H1 (cell line): ENCODE measurements around the gene RASSF3. TPM values are rescaled to one million over a fixed set of nuclear protein-coding genes. Genes with fewer than 3 reads are reported as not detected.
"Not testable (repeated sequence)": the region's sequence is repeated elsewhere in the genome, so short reads cannot be mapped to it uniquely, and the experiment has no call there.

Experiments
- CTCF ChIA-PET: fragments of 300-600 bp; sonication (Branson Sonifier 250); formaldehyde crosslinking; loops from one replicate; lab custom pipeline; 2021; ENCODE audit not compliant: partially characterized antibody; lab: Charles Lee
- POLR2A ChIA-PET: fragments of 300-600 bp; sonication (Branson Sonifier 250); formaldehyde crosslinking; loops from one replicate; lab custom pipeline; 2021; ENCODE audit warnings: inconsistent platforms; ENCODE audit not compliant: partially characterized antibody; lab: Charles Lee
- DNase-seq, 2 experiments: peaks; one replicate each; pipeline versions ENCODE4 v3.0.0 to v3.0.0-alpha.2; 2010 to 2022; ENCODE audit warnings: low spot score in 2 of 2, low read depth in 1 of 2, mixed read lengths in 1 of 2
- FAIRE-seq: peaks from 2 replicates; lab custom pipeline; 2011; peaks lifted over from hg19 to GRCh38; lab: Jason Lieb, UNC
- H2AFZ ChIP-seq: 2 replicates; pipeline ENCODE4 v1.8.1; 2012; ENCODE audit warnings: low read length, inconsistent platforms
- H2AK5ac ChIP-seq: 2 replicates; pipeline ENCODE4 v1.6.1; 2013; ENCODE audit warnings: low read depth, low read length
- H2BK120ac ChIP-seq: replicated peaks from 2 replicates; pipeline ENCODE3; 2013; ENCODE audit warnings: low read depth, low read length, inconsistent platforms
- H2BK12ac ChIP-seq: 2 replicates; pipeline ENCODE4 v1.6.1; 2013; ENCODE audit warnings: low read depth, low read length
- H2BK15ac ChIP-seq: 2 replicates; pipeline ENCODE4 v1.6.1; 2013; ENCODE audit warnings: low read length
- H2BK20ac ChIP-seq: 2 replicates; pipeline ENCODE4 v1.6.1; 2013; ENCODE audit warnings: low read length
- H2BK5ac ChIP-seq: 2 replicates; pipeline ENCODE4 v1.6.1; 2013; ENCODE audit warnings: low read depth, low read length
- H3K14ac ChIP-seq: 2 replicates; pipeline ENCODE4 v1.6.1; 2013; ENCODE audit warnings: inconsistent platforms; ENCODE audit not compliant: insufficient read length
- H3K18ac ChIP-seq: 2 replicates; pipeline ENCODE4 v1.6.1; 2013; ENCODE audit warnings: low read length; ENCODE audit errors: extremely low read depth
- H3K23ac ChIP-seq: 2 replicates; pipeline ENCODE4 v1.6.1; 2013; ENCODE audit warnings: inconsistent platforms; ENCODE audit not compliant: insufficient read length
- H3K23me2 ChIP-seq: 2 replicates; pipeline ENCODE4 v1.6.1; 2013; ENCODE audit warnings: low read depth, low read length
- H3K27ac ChIP-seq: 2 replicates; pipeline ENCODE4 v1.6.1; 2011; ENCODE audit warnings: low read depth, low read length, inconsistent platforms
- H3K27me3 ChIP-seq, 4 experiments: replicated peaks in 1 of 4; 1 replicate in 1 of 4; 2 replicates in 3 of 4; pipeline versions ENCODE4 v1.6.1 to v1.8.1; 2011 to 2013; ENCODE audit warnings: low read length in 3 of 4, mild to moderate bottlenecking in 3 of 4, inconsistent platforms in 2 of 4, mixed read lengths in 2 of 4, moderate library complexity in 1 of 4; ENCODE audit not compliant: control insufficient read depth in 3 of 4, insufficient read depth in 3 of 4; ENCODE audit errors: extremely low read depth in 1 of 4
- H3K36me3 ChIP-seq, 4 experiments: 2 replicates each; pipeline versions ENCODE4 v1.6.1 to v1.8.1; 2011 to 2013; ENCODE audit warnings: mild to moderate bottlenecking in 4 of 4, low read length in 3 of 4, moderate library complexity in 2 of 4, control low read depth in 1 of 4, inconsistent platforms in 1 of 4; ENCODE audit not compliant: insufficient read depth in 4 of 4, control insufficient read depth in 2 of 4
- H3K4ac ChIP-seq: replicated peaks from 2 replicates; pipeline ENCODE3; 2013; ENCODE audit warnings: low read length, low read depth, mixed read lengths, inconsistent platforms; ENCODE audit not compliant: insufficient read length
- H3K4me1 ChIP-seq, 4 experiments: replicated peaks in 1 of 4; 1 replicate in 1 of 4; 2 replicates in 3 of 4; pipeline versions ENCODE4 v1.6.1 to v1.8.1; 2011 to 2013; ENCODE audit warnings: low read length in 3 of 4, inconsistent platforms in 2 of 4, mixed read lengths in 1 of 4; ENCODE audit not compliant: insufficient read depth in 4 of 4, control insufficient read depth in 3 of 4
- H3K4me2 ChIP-seq, 2 experiments: 2 replicates each; pipeline versions ENCODE4 v1.6.1 to v1.8.1; 2011 to 2013; ENCODE audit warnings: low read depth in 2 of 2, low read length in 2 of 2, control low read depth in 1 of 2, inconsistent platforms in 1 of 2, mild to moderate bottlenecking in 1 of 2; ENCODE audit not compliant: insufficient read depth in 1 of 2
- H3K4me3 ChIP-seq, 4 experiments: fragments of 200-600, 300-600 bp in 1 of 4; sonication (generic), shearing (Covaris generic), sonication (Bioruptor Twin) in 1 of 4; 2 replicates each; pipeline versions ENCODE4 v1.5.1 to v1.8.1; 2011 to 2016; ENCODE audit warnings: low read length in 4 of 4, low read depth in 3 of 4, control low read depth in 2 of 4, inconsistent platforms in 2 of 4, mild to moderate bottlenecking in 2 of 4, mixed read lengths in 1 of 4, moderate library complexity in 1 of 4; ENCODE audit not compliant: insufficient read depth in 2 of 4; ENCODE audit errors: extremely low read depth in 1 of 4
- H3K56ac ChIP-seq: replicated peaks from 2 replicates; pipeline ENCODE3; 2013; ENCODE audit warnings: low read depth, mild to moderate bottlenecking, mixed read lengths, low read length, inconsistent platforms; ENCODE audit not compliant: insufficient read length
- H3K79me1 ChIP-seq: 2 replicates; pipeline ENCODE4 v1.6.1; 2013; ENCODE audit warnings: low read depth, low read length, control low read depth
- H3K79me2 ChIP-seq, 2 experiments: 2 replicates each; pipeline versions ENCODE4 v1.6.1 to v1.8.1; 2012 to 2013; ENCODE audit warnings: low read length in 2 of 2, mild to moderate bottlenecking in 2 of 2, inconsistent platforms in 1 of 2; ENCODE audit not compliant: insufficient read depth in 2 of 2, control insufficient read depth in 1 of 2
- H3K9ac ChIP-seq, 4 experiments: replicated peaks in 1 of 4; 1 replicate in 1 of 4; 2 replicates in 3 of 4; pipeline versions ENCODE4 v1.6.1 to v1.8.1; 2011 to 2013; ENCODE audit warnings: low read depth in 3 of 4, low read length in 3 of 4, control low read depth in 2 of 4, mild to moderate bottlenecking in 2 of 4, moderate library complexity in 2 of 4, inconsistent platforms in 1 of 4; ENCODE audit errors: extremely low read depth in 1 of 4
- H3K9me3 ChIP-seq, 2 experiments: 2 replicates each; pipeline versions ENCODE4 v1.6.1 to v1.8.1; 2012 to 2013; ENCODE audit warnings: mild to moderate bottlenecking in 2 of 2, moderate library complexity in 2 of 2, control low read depth in 1 of 2, inconsistent platforms in 1 of 2, low read depth in 1 of 2, low read length in 1 of 2, mixed read lengths in 1 of 2; ENCODE audit not compliant: insufficient read depth in 2 of 2
- H4K20me1 ChIP-seq, 2 experiments: replicated peaks in 1 of 2; 2 replicates each; pipeline versions ENCODE3 to v1.8.1; 2011 to 2013; ENCODE audit warnings: inconsistent platforms in 2 of 2, low read length in 2 of 2, mild to moderate bottlenecking in 1 of 2; ENCODE audit not compliant: insufficient read depth in 2 of 2, control insufficient read depth in 1 of 2
- H4K5ac ChIP-seq: 2 replicates; pipeline ENCODE4 v1.6.1; 2013; ENCODE audit warnings: low read length, low read depth, mixed read lengths, inconsistent platforms; ENCODE audit not compliant: insufficient read length
- H4K8ac ChIP-seq: 2 replicates; pipeline ENCODE4 v1.8.0; 2013; ENCODE audit warnings: mild to moderate bottlenecking, moderate library complexity, low read length, inconsistent platforms; ENCODE audit not compliant: insufficient read depth; ENCODE audit errors: extremely low read depth
- H4K91ac ChIP-seq: replicated peaks from 2 replicates; pipeline ENCODE3; 2013; ENCODE audit warnings: low read length, mixed read lengths, inconsistent platforms; ENCODE audit not compliant: insufficient read length
- FOSL1 ChIP-seq: IDR thresholded peaks from 2 replicates; pipeline ENCODE4 v1.6.1; 2011; ENCODE audit warnings: mild to moderate bottlenecking, low read depth, low read length, moderate library complexity; ENCODE audit not compliant: insufficient read depth
- GABPA ChIP-seq: IDR thresholded peaks from 2 replicates; pipeline ENCODE4 v1.6.1; 2011; ENCODE audit warnings: mild to moderate bottlenecking, low read length, moderate library complexity, borderline replicate concordance; ENCODE audit not compliant: insufficient read depth
- POLR2AphosphoS5 ChIP-seq: IDR thresholded peaks from 2 replicates; pipeline ENCODE4 v1.6.1; 2011; ENCODE audit warnings: low read depth, low read length
- SUZ12 ChIP-seq: fragments of 200-600 bp; sonication (generic); IDR thresholded peaks from 2 replicates; pipeline ENCODE4 v1.6.1; 2012; ENCODE audit warnings: mild to moderate bottlenecking, inconsistent platforms, low read length, moderate library complexity, mixed read lengths
- WGBS, 2 experiments: shearing (Covaris generic) in 1 of 2; methylation state at CpG; one replicate each; pipeline versions ENCODE4 v1.1.6 to v1.1.7; 2013 to 2015; ENCODE audit warnings: low lambda C conversion rate in 2 of 2, mixed read lengths in 2 of 2, inconsistent platforms in 1 of 2, low coverage in 1 of 2, missing lambda C conversion rate in 1 of 2; ENCODE audit not compliant: insufficient replicate concordance in 2 of 2, insufficient coverage in 1 of 2, insufficient read length in 1 of 2; ENCODE audit errors: extremely low coverage in 1 of 2, missing lambda C conversion rate in 1 of 2; 5-methylcytosine and 5-hydroxymethylcytosine counted together
- polyA plus RNA-seq, 7 experiments: library from polyadenylated mRNA; depleted of rRNA in 3 of 7; stranded (reverse) in 5 of 7; unstranded in 2 of 7; fragments of >200 nt in 5 of 7; fragments of 200-250 nt in 2 of 7; gene quantifications; 1 replicate in 5 of 7; 2 replicates in 1 of 7; 4 replicates in 1 of 7; pipeline versions ENCODE4 v1.2.1 to v1.2.3, GENCODE V29; 2011 to 2013; ENCODE audit warnings: missing spikeins in 2 of 7, mixed read lengths in 2 of 7
- total RNA-seq: library from RNA; stranded (reverse); fragmentation: NEBNext Ultra II Directional; extraction: Animal tissue kit (Norgen Biotek cat#: 25700); gene quantifications from 2 replicates; pipeline ENCODE4 v1.2.1, GENCODE V29; 2021
- TF ChIP-seq, protein P1 (sequence below): IDR thresholded peaks from 2 replicates; pipeline ENCODE4 v1.6.1; 2012; ENCODE audit warnings: low read length, inconsistent platforms

RASSF3 gene
- total and polyA plus RNA-seq, 2 of the 8 experiments (the other 6 are each of a cell fraction or from before 2014, with no cell fraction given) = 19.1 to 64.3 TPM

DNA sequence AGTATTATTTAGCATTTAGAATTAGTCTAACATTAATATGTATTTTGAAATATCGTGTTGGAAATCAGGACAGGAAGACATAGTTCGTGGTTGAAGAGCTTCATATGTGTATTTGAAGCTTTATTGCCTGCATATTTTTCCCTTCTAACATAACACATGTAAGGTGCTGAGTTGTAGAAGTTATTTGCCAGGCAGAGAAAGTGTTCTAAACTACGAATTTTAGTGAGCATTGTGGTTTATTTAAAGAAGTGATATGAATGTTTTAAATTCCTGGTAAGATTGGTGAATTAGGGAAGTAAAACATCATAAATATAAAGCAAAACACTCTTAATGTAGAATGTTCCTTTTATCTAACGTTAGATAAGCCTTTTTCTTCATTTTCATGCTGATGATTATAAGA, 2.5 kb downstream of the RASSF3 start (continued):
- TF ChIP-seq SUZ12 = no peak
- no peak for TF ChIP-seq POLR2AphosphoS5
- TF ChIP-seq, protein P1, sequence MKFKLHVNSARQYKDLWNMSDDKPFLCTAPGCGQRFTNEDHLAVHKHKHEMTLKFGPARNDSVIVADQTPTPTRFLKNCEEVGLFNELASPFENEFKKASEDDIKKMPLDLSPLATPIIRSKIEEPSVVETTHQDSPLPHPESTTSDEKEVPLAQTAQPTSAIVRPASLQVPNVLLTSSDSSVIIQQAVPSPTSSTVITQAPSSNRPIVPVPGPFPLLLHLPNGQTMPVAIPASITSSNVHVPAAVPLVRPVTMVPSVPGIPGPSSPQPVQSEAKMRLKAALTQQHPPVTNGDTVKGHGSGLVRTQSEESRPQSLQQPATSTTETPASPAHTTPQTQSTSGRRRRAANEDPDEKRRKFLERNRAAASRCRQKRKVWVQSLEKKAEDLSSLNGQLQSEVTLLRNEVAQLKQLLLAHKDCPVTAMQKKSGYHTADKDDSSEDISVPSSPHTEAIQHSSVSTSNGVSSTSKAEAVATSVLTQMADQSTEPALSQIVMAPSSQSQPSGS = no peak
- no peak for TF ChIP-seq GABPA
- no peak for TF ChIP-seq FOSL1

DNA sequence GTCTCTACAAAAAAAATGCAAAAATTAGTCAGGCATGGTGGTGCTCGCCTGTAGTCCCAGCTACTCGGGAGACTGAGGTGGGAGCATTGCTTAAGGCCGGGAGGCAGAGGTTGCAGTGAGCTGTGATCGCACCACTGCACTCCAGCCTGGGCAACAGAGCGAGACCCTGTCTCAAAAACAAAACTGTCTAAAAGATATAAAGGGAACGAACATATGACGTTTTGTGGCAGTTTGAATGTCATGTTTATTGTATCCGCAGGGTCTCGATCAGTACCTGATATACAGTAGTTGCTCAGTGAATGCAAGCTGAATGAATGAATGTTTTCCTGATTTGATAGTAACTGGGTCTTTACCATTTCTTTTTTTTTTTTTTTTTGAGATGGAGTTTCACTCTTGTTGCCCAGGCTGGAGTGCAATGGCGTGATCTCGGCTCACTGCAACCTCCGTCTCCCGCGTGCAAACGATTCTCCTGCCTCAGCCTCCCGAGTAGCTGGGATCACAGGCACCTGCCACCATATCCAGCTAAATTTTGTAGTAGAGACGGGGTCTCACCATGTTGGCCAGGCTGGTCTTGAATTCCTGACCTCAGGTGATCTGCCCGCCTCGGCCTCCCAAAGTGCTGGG, 3.6 kb downstream of the RASSF3 start:
- H3K18ac ChIP-seq, H2BK20ac ChIP-seq, H3K4me2 ChIP-seq, H3K9me3 ChIP-seq, H3K79me1 ChIP-seq, H3K36me3 ChIP-seq, H2AFZ ChIP-seq, H2BK120ac ChIP-seq, H4K8ac ChIP-seq, H2BK15ac ChIP-seq, H3K14ac ChIP-seq, H3K9ac ChIP-seq, H3K4me3 ChIP-seq, DNase-seq, H2BK5ac ChIP-seq, H3K27me3 ChIP-seq, FAIRE-seq, H3K4ac ChIP-seq, H2BK12ac ChIP-seq, H3K23ac ChIP-seq, H4K20me1 ChIP-seq, H3K4me1 ChIP-seq, POLR2A ChIA-PET, H3K27ac ChIP-seq, H2AK5ac ChIP-seq, H4K91ac ChIP-seq, H4K5ac ChIP-seq, H3K56ac ChIP-seq: not testable (repeated sequence)
- Histone ChIP-seq H3K79me2 (peaks cover 27 to 80% of the 10 kb centered on the region in 2 experiments), H3K23me2 (peaks cover 16% of the 10 kb centered on the region)
- 92% methylated on average over 19 of the region's 19 CpGs; no CpG with 5 or more reads in 1 of the 2 experiments for WGBS, 2 experiments
- CTCF ChIA-PET = interaction anchor here (1.2 kb wide), 1 partner anchor 83 kb away, joined by 3 read pairs; no protein-coding TSS in a partner anchor
